DND-41 (cell line): ENCODE results near the gene OVOL2.

Source experiments
- EZH2 ChIP-seq: IDR thresholded peaks from 3 replicates; pipeline ENCODE4 v1.6.1; 2012; ENCODE audit warnings: borderline replicate concordance, low read depth, mild to moderate bottlenecking, moderate library complexity, low read length, inconsistent platforms; ENCODE audit not compliant: severe bottlenecking
- TF ChIP-seq, protein P1 (sequence below): IDR thresholded peaks from 2 replicates; pipeline ENCODE4 v1.5.1; 2012; ENCODE audit warnings: borderline replicate concordance, low read length, moderate library complexity, mild to moderate bottlenecking; ENCODE audit not compliant: poor library complexity, severe bottlenecking; ENCODE audit errors: extremely low read depth

DNA sequence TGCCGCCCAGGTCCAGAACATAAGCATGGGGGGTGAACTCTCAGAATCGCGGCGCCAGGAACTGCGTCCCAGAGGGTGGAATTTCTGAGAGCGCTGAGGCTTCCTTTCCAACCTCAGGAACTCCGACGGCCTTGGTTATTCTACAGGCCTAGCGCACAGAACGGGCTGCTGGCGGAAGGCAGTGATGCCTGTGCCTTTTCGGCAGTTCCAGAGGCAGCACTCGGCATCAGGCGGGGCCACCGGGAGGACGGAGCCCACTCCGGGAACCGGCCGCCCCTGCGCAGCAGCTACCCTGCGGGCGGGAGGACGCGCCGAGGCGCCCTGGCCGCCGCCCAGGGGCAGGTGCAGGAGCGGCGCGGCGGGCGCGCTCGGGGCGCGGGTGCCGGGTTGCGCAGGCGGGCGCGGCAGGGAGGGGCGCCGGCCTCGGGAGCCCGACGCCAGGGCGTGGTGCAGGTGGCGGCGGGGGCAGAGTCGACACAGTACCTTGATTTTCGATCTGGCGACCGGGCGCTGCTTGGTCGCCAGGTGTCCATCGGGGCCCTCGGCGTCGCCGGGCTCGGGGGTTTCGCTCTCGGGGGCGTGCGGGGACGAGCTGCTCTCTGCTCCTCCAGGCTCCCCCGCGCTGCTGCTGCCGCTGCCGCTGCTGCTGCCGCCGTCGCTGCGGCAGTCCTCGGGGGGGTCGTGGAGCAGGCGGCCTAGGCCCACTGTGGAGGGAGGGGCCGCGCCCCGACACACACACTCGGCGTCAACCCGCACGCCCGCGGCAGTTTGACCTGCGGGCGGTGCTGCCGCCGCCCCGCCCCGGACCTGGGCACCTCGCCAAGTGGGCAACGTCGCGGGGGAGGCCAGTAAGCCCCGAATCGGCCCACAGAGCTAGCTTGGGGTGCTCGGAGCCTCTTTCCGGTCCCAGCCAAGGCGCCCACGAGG is 1.3 kb downstream of the OVOL2 start:
- TF ChIP-seq, protein P1, sequence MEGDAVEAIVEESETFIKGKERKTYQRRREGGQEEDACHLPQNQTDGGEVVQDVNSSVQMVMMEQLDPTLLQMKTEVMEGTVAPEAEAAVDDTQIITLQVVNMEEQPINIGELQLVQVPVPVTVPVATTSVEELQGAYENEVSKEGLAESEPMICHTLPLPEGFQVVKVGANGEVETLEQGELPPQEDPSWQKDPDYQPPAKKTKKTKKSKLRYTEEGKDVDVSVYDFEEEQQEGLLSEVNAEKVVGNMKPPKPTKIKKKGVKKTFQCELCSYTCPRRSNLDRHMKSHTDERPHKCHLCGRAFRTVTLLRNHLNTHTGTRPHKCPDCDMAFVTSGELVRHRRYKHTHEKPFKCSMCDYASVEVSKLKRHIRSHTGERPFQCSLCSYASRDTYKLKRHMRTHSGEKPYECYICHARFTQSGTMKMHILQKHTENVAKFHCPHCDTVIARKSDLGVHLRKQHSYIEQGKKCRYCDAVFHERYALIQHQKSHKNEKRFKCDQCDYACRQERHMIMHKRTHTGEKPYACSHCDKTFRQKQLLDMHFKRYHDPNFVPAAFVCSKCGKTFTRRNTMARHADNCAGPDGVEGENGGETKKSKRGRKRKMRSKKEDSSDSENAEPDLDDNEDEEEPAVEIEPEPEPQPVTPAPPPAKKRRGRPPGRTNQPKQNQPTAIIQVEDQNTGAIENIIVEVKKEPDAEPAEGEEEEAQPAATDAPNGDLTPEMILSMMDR, result no peak
- no peak for TF ChIP-seq EZH2
